Erythroblast (primary cell): ENCODE results near the gene CACNA1C.

Source experiments
- DNase-seq, 2 experiments: peaks; one replicate each; lab custom pipeline; 2025; lab: John Stamatoyannopoulos, UW
- GATA1 ChIP-seq: IDR thresholded peaks from 2 replicates; pipeline ENCODE4 v1.6.1; 2011; ENCODE audit warnings: low read depth, mild to moderate bottlenecking, control low read depth, low read length, moderate library complexity
- POLR2A ChIP-seq: IDR thresholded peaks from 2 replicates; pipeline ENCODE4 v1.6.1; 2011; ENCODE audit warnings: mild to moderate bottlenecking, low read length

The CACNA1C gene

DNA sequence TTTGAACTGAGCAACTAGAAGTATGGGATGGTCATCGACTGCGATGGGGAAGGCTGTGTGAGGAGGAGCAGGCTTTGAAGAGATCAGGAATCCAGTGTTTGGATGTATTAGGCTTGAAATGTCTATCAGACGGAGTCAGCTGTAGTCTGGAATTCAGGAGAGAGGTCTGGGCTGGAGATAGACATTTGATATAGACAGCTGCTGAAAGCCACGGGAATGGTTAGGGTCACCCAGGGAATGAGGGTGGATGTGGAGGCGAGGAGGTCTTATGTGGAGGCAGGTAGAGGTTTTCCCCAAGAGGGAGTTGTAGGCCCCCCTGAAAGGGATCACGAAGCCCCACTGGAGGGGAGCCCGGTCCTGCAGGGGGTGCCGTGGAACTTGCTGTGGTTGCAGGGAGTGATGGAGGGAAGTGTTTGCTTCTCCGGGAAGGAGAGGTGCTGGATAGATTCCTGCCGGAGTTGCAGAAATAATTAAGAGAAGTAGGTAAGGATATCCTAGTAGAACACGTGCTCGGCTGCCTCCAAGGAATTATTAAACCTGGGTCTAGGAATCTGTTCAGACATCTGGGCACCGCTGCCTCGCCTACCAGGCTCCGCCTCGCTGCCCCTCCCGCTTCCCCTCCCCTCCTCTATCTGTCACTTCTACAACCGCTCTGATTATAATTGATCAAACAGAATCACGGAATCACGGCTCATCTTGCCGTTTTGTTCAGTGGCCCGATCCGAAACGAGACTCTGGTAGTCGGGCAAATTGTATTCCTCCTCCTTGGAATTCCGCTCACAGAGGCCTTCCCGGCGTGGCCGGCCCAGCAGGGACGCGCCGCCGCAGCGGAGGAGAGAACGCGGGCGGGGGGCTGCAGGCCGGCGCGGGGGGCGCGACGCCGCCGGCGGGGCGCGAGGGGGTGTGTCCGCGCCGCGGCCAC lies 826 bp upstream of the CACNA1C start:
- no peak for DNase-seq
- no peak for TF ChIP-seq GATA1
- no peak for TF ChIP-seq POLR2A

DNA sequence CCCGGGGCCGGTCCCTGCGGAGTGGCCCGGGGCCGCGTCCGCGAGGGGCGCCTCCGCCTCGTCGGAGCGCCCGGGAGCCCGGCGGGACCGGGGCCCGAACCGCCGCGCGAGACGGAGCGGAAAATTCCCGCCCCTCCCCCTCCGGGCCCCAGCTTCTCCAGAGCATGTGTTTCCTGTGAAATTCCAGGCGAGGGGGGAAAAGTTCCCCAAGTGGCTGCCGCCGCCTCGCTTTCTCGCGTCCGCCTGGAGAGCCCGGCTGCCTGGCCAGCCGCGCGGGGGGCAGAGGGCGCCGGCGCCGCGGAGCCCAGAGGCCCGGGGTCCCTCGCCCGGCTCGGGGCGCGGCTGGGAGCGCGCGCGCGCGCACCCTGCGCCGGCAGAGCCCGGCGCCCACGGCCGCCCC lies 904 bp downstream of the CACNA1C start:
- DNase-seq: no peak
- TF ChIP-seq POLR2A (no peak), GATA1 (no peak)

DNA sequence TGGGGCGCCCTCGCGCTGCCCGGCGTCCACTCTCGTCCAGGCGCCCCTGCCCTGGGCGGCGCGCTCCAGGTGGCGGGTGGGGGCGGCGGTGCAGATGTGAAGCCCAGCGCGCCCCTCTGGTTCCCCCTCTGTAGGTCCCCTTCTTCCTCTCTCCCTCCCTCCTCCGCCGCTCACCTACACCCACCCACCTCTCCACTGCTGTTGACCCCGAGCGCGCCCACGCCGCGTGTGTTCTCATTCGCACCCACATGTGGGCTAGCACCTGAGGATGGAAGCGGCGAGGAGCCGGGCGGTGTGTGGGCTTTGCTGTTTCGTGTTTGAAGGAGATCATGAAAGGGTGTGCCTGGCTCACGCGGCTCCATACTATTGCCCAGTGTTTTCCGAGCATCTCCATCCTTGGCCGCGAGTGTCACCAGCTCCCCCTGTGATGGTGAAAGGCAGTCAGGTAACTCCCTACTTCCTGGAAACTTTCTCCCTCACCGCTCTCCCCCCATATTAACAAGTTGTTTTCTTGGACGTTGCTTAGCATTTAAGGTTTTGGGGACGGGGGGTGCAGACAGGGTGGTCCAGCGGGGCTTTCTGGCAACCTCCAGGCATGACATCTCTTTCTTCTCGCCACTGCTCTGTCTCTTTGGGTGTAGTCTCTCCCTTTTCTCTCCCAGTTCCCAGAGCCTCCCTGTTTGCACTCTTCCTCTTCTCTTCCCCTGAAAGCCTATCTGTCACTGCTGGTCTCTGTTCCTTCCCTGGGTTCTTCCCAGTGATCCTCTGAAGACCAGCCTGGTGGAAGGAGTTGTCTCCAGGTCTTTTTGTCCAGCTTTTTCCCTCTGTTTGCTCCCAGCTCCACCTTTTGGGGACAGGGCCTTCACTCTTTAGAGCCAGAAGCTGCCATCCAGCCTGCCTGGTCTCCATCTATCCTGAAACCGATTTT lies 1.6 kb downstream of the CACNA1C start:
- no peak for TF ChIP-seq POLR2A
- no peak for TF ChIP-seq GATA1

DNA sequence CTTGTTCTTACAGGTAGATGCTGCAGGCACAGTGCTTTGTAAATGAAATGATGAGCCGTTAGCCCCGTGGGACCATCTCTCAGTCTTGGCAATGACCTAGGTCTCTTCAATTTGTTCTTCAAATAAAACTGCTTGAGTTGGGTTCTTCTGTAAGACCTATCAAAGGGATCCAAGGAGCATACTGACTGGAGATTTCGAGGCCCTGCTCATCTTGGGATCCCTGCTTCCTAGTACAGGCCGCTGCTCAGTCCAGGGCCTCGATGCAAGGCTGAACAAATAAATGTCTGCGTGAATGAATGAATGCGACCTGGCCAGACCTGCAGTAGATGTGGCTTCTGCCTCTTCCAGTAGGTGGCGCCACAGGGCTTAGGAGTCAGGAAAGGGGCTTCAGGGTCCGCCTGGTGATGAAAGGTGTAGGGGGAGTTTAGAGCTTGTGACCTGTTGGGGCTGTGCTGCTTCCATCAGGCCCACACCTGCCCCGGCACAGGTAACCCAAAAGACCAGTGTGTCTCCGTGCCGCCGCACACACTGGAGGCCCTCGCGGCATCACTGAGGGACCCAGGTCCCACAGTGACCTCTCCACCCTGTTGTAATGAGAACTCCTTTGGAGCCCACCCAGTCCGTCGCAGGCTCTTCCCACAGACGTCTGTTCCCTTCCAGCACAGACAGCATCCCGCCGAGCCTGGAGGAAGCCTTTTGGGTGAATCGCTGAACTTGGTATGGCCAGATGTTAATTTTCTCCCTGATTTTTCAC lies 4.4 kb downstream of the CACNA1C start:
- no peak for TF ChIP-seq GATA1
- DNase-seq: peak; percentile 50 to 64

More for the DNA sequence above, 1.6 kb downstream of the CACNA1C start:
- no peak for DNase-seq

DNA sequence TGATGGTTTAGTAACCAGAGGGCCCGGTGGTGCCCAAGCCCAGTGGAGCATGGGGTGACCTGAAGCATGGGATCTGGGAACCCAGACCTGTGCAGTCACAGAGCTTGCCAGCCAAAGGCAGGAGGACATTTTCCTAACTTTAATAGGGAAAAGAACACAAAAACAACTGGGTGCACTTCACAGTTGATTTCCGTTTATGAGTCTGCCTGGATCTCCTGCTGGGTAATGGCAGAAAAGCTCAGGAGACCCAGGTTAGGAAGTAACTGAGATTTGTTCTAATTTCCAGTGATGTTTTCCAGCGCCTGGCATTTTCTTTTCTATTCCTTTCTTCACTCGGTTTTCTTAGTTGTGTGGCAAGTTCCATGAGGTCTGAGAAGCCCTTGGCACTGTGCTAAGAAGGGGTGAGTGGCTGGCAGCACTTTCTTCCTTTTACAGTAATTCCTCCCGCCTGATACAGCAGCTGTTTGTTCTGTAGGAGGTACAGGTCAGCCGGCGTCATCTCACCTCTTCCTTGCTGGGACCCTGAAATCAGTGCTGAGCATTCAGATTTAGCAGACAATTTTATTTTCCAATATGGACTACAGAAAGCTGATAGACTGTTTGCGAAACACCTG lies 5.1 kb downstream of the CACNA1C start:
- no peak for DNase-seq
- TF ChIP-seq POLR2A (no peak), GATA1 (no peak)

DNA sequence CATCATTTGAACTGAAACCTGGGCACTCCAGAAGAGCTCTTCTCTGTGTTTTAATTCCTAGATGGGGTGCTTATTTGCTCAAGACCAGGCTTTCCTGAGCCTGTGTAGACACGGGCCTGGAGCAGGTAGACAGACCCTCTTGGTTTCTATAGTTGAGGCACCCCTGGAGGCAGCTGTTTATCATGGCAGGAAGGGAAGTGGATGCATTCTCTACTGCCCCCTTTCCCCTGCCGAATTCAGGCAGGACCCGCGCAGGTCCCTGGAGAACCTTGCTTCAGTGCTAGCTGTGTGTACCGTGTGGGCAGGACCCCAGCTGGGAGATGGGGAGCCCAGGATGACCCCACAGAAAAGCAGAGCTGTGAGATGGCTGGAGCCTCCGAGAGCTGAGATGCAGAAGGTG lies 6.0 kb downstream of the CACNA1C start:
- DNase-seq: no peak
- no peak for TF ChIP-seq GATA1
- TF ChIP-seq POLR2A: no peak

DNA sequence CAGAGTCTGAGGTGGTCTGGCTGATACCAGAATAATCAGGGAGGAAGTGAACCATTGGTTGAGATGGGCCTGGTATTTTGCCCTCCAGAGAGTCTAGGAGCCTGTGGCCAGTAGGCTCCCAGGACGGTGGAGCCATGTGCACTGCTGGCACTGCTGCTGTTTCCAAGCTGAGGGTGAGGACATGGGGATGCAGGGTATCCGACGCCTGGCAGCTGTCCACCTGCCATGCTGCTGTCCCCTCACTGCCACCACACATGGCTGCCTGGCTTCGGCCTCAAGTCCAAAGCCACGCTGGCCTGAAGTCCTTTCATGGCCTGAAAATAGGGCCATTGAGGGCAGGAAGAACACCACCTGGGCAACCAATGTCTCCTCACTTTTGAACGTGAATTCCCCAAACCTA lies 8.6 kb downstream of the CACNA1C start:
- no peak for DNase-seq
- no peak for TF ChIP-seq GATA1
- no peak for TF ChIP-seq POLR2A

DNA sequence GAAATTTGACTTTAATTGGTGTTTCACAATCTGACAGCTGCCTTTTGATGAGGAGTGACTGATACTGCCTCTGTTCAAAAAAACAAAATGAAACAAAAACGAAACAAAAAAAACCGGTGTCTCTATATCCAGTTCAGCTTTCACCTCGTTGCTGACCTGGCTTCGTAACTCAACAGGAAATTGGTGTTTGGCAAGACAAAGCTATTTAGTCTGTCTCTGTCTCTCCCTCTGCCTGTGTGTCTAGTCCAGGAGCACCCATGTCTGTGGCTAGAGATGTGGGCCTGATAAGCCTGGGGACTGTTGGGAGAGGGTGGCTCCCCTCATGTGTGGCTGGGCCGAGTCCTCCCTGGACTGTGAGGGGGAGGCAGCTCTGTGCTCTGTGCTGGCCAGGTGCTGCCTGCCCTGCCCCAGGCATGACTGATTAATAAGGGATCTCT lies 11.3 kb downstream of the CACNA1C start:
- TF ChIP-seq POLR2A (no peak), GATA1 (no peak)
- no peak for DNase-seq

DNA sequence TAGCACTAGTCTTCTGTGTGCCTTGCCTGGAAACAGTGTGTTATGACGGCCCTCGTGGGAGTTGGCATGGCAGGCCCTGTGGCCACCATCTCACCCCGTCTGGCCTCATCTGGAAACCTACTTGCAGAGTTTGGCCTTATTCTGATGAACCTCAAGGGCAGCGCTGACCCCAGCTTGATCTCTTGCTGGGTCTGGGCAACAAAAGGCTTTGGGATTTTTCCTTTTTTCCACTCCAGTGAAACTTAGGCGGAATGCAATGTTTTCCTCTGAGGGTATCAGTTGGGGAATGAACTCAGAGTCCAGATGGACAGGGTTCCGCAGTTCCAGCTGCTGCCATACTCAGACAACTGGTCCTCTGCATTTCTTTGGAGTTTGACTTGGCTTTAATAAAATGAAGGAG lies 15.9 kb downstream of the CACNA1C start:
- no peak for DNase-seq
- TF ChIP-seq POLR2A: no peak
- TF ChIP-seq GATA1: no peak

DNA sequence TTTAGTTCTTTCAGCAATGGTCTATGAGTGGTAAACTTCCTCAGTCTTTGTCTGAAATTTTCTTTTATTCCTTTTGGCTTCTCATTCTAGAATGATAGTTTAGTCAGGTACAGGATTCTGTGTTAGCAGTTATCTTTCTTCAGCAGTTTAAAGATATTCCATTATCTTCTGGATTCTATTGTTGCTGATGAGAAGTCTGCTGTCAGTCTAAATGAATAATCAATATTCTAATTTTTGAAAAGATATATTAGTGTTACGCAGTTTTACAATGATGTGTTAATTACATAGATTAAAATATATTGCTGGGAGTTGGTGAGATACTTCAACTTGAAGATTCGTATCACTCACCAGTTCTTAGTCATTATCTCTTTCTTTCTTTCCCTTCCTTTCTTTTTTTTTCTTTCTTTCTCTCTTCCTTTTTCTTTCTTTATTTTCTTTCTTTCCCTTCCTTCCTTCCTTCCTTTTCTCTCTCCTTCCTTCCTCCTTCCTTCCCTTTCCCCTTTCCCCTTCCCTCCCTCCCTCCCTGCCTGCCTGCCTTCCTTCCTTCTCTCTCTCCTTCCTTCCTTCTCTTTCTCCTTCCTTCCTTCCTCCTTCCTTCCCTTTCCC lies 17.8 kb downstream of the CACNA1C start:
- no peak for TF ChIP-seq POLR2A
- no peak for TF ChIP-seq GATA1
- no peak for DNase-seq

DNA sequence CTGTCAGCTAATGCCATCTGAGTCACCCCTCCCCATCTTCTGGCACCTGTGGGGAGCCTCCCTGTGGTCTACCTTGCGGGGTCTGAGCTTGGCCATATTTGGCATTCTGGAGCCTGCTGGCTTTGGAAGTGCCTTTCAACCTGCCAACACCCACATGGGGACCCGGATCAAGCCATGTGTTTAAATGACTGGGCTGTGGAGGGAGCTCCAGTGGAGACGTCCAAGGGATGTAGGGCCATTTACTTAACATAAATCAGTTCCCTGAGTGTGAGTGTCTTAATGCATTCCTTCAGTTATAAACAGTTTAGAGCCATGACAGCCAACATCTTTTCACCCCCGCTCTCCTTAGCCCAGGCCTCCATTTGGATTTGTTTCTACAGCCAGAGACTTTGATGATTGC lies 22.0 kb downstream of the CACNA1C start:
- DNase-seq: no peak
- TF ChIP-seq GATA1 (no peak), POLR2A (no peak)

DNA sequence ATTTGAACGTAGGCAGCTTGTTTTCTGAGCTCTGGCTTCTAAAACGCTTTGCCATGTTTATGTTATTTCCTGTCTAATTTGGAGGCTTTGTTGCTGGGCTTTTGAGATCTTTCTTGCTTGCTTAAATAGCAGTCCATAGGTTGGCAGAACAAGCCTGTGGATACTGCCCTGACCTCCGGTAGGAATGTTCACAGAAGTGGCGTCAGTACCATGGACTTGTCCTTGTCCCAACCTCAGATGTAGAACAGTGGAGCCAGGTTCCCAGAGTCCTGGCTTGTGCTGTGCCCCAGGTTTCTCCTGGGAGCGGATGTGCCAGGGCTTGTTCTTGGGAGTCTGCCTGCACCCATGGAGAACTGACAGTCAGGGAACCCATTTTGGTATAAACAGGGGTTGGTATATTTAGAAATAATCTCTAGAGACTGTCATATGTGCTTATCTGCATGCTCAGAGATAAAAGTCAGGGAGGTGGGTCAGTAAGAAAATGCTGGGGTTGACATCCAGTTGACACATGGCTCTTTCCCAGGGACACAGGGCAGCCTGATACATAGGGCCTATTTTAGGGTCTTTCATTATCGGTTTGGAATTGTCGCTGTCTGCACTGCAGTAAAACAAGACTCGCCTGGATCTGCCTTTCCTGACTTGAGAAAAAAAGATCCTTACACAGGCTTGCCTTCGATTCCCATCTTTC lies 22.9 kb downstream of the CACNA1C start:
- DNase-seq: no peak
- TF ChIP-seq GATA1 (no peak), POLR2A (no peak)

DNA sequence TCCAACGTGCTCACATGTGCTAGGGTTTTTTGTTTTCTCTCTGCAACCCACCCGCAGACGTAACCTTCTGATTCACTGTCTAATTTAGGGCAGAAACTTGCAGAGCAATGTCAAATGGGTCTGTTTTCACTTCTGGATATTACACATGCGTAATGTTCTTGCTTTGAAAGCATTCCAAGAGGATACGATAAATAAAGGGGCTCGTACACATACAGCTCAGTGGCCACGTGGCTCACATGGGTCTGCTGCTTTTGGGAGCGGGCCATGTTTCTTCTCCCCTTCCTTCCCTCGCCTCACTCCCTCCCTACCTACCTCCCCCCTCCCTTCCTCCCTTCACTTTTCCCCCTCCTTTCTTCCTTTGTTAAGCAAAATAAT lies 23.4 kb downstream of the CACNA1C start:
- TF ChIP-seq GATA1 (no peak), POLR2A (no peak)
- DNase-seq: no peak
